Aorta (tissue), 5 donors: Measurements from ENCODE around the gene DAGLA. TPM values are rescaled to one million over a fixed set of nuclear protein-coding genes. Genes with fewer than 3 reads are reported as not detected.

ENCODE experiments used
- ATAC-seq: fragments of 200-7000 bp; cut with Tn5 transposase; one replicate; pipeline ENCODE4 v1.9.1; 2022; ENCODE audit warnings: moderate library complexity; ENCODE audit not compliant: low FRiP score
- DNase-seq, 2 donors: peaks; one replicate each; pipeline ENCODE4 v3.0.0-alpha.2; 2020
- H3K27ac ChIP-seq, 2 donors: one replicate each; pipeline ENCODE4 v1.5.1; 2013; ENCODE audit warnings: low read length in 2 of 2, mild to moderate bottlenecking in 2 of 2, moderate library complexity in 2 of 2, control low read depth in 1 of 2, inconsistent platforms in 1 of 2, low read depth in 1 of 2
- H3K27me3 ChIP-seq, 2 donors: one replicate each; pipeline ENCODE4 v1.6.1; 2013; ENCODE audit warnings: control low read depth in 1 of 2, low read length in 1 of 2, mild to moderate bottlenecking in 1 of 2, moderate library complexity in 1 of 2; ENCODE audit not compliant: insufficient read depth in 2 of 2, control insufficient read depth in 1 of 2
- H3K36me3 ChIP-seq, 2 donors: one replicate each; pipeline ENCODE4 v1.6.1; 2013; ENCODE audit warnings: control low read depth in 1 of 2, low read length in 1 of 2, mild to moderate bottlenecking in 1 of 2; ENCODE audit not compliant: insufficient read depth in 2 of 2, control insufficient read depth in 1 of 2
- H3K4me1 ChIP-seq, 2 donors: one replicate each; pipeline ENCODE4 v1.6.1; 2013; ENCODE audit warnings: low read length in 2 of 2, control low read depth in 1 of 2, mild to moderate bottlenecking in 1 of 2, moderate library complexity in 1 of 2; ENCODE audit not compliant: insufficient read depth in 2 of 2, control insufficient read depth in 1 of 2
- H3K4me3 ChIP-seq, 2 donors: one replicate each; pipeline ENCODE4 v1.5.1; 2013; ENCODE audit warnings: low read length in 2 of 2, control low read depth in 1 of 2, mild to moderate bottlenecking in 1 of 2
- H3K9me3 ChIP-seq: one replicate; pipeline ENCODE4 v1.6.1; 2013; ENCODE audit warnings: mild to moderate bottlenecking, low read length; ENCODE audit not compliant: control insufficient read depth
- WGBS, 2 donors: extraction: QIAGEN DNeasy Blood & Tissue Kit; methylation state at CpG; one replicate each; pipeline ENCODE4 v1.1.7; 2013; 5-methylcytosine and 5-hydroxymethylcytosine counted together
- intact Hi-C, 2 donors: fragments of 100-400 bp; cut with DNase I; formaldehyde crosslinking; loops; one replicate each; pipeline versions ENCODE4 v1.14.2 to v1.15.0; 2022
- polyA plus RNA-seq, 2 donors: library from polyadenylated mRNA; stranded (reverse); fragments of 200-250 nt; gene quantifications; one replicate each; pipeline ENCODE4 v1.2.3, GENCODE V29; 2013
- total RNA-seq, 2 donors: library from RNA; stranded (reverse); fragmentation: NEBNext Ultra II Directional; extraction: Animal tissue kit (Norgen Biotek cat#: 25700); gene quantifications; one replicate each; pipeline ENCODE4 v1.2.1, GENCODE V29; 2021
- donor health status: healthy with polysubstance abuse.
- donor health status: Bipolar disorder and iron deficiency.
- donor health status: DM: no; HTN: no; CAD: no.
- donor health status: DM: no; HTN: no; CAD: no.
- donor health status: DM: yes; HTN: yes; CAD: no.

DAGLA gene
- total and polyA plus RNA-seq, 4 donors, result 0.51 to 3.5 (median 1.0) TPM

GRCh38 chr11:61707574-61707973, 27.4 kb downstream of the DAGLA start:
- 94 to 96% methylated on average over 9 of the region's 9 CpGs for WGBS, 2 donors
- intact Hi-C loops, result no loop called here
- no peak for ATAC-seq
- no peaks in the 10 kb centered on the region for H3K9me3 ChIP-seq
- no peaks in the 10 kb centered on the region for H3K4me1 ChIP-seq
- no peak for DNase-seq
- H3K27ac ChIP-seq, result no peak overlapping the region
- no peak overlapping the region for H3K4me3 ChIP-seq
- H3K36me3 ChIP-seq, result no peaks in the 10 kb centered on the region
- H3K27me3 ChIP-seq, result no peaks in the 10 kb centered on the region

GRCh38 chr11:61709110-61709509, 28.9 kb downstream of the DAGLA start:
- no peaks in the 10 kb centered on the region for H3K9me3 ChIP-seq
- H3K4me1 ChIP-seq, result no peaks in the 10 kb centered on the region
- 95 to 97% methylated on average over 7 of the region's 7 CpGs for WGBS, 2 donors
- H3K4me3 ChIP-seq, result no peak overlapping the region
- H3K27ac ChIP-seq, result no peak overlapping the region
- DNase-seq (no peak), ATAC-seq (no peak)
- H3K36me3 ChIP-seq, result no peaks in the 10 kb centered on the region
- H3K27me3 ChIP-seq, result no peaks in the 10 kb centered on the region
- intact Hi-C loops, result no loop called here

GRCh38 chr11:61709572-61709971, 29.4 kb downstream of the DAGLA start:
- no peaks in the 10 kb centered on the region for H3K9me3 ChIP-seq
- H3K4me1 ChIP-seq, result no peaks in the 10 kb centered on the region
- intact Hi-C loops, result no loop called here
- DNase-seq, result no peak
- no peak for ATAC-seq
- no peaks in the 10 kb centered on the region for H3K36me3 ChIP-seq
- no peaks in the 10 kb centered on the region for H3K27me3 ChIP-seq
- H3K4me3 ChIP-seq, result no peak overlapping the region
- H3K27ac ChIP-seq, result no peak overlapping the region
- WGBS, 2 donors, result 72 to 80% methylated on average over 7 of the region's 7 CpGs

- Histone ChIP-seq H3K4me3 (no peak overlapping the region), H3K27me3 (no peaks in the 10 kb centered on the region), H3K4me1 (no peaks in the 10 kb centered on the region), H3K9me3 (no peaks in the 10 kb centered on the region), H3K36me3 (no peaks in the 10 kb centered on the region), H3K27ac (no peak overlapping the region)
- no peak for DNase-seq
- 90 to 91% methylated on average over 7 of the region's 7 CpGs for WGBS, 2 donors
- ATAC-seq, result no peak
- intact Hi-C loops, result no loop called here
Measured at GRCh38 chr11:61710019-61710418, 29.8 kb downstream of the DAGLA start.

GRCh38 chr11:61711037-61711436, 30.8 kb downstream of the DAGLA start:
- no peak overlapping the region for H3K4me3 ChIP-seq
- WGBS, 2 donors, result 87 to 94% methylated on average over 14 of the region's 14 CpGs
- H3K27me3 ChIP-seq, result no peaks in the 10 kb centered on the region
- no peaks in the 10 kb centered on the region for H3K9me3 ChIP-seq
- no peaks in the 10 kb centered on the region for H3K4me1 ChIP-seq
- H3K27ac ChIP-seq, result no peak overlapping the region
- ATAC-seq (no peak), DNase-seq (no peak)
- no peaks in the 10 kb centered on the region for H3K36me3 ChIP-seq
- intact Hi-C loops, result no loop called here

- no peaks in the 10 kb centered on the region for H3K9me3 ChIP-seq
- intact Hi-C loops, result no loop called here
- no peak overlapping the region for H3K27ac ChIP-seq
- H3K4me3 ChIP-seq, result no peak overlapping the region
- H3K4me1 ChIP-seq, result no peaks in the 10 kb centered on the region
- ATAC-seq, result no peak
- H3K27me3 ChIP-seq, result no peaks in the 10 kb centered on the region
- no peaks in the 10 kb centered on the region for H3K36me3 ChIP-seq
- WGBS, 2 donors, result 90 to 92% methylated on average over 6 of the region's 6 CpGs
- no peak for DNase-seq
Measured at GRCh38 chr11:61711498-61711897, 31.3 kb downstream of the DAGLA start.

GRCh38 chr11:61712314-61712713, 32.1 kb downstream of the DAGLA start:
- no peaks in the 10 kb centered on the region for H3K36me3 ChIP-seq
- 92 to 93% methylated on average over 12 of the region's 12 CpGs for WGBS, 2 donors
- ATAC-seq (no peak), DNase-seq (no peak)
- no peak overlapping the region for H3K4me3 ChIP-seq
- no peak overlapping the region for H3K27ac ChIP-seq
- no peaks in the 10 kb centered on the region for H3K9me3 ChIP-seq
- intact Hi-C loops, result no loop called here
- no peaks in the 10 kb centered on the region for H3K27me3 ChIP-seq
- no peaks in the 10 kb centered on the region for H3K4me1 ChIP-seq

GRCh38 chr11:61712846-61713245, 32.7 kb downstream of the DAGLA start:
- Histone ChIP-seq H3K4me3 (no peak overlapping the region), H3K9me3 (no peaks in the 10 kb centered on the region), H3K36me3 (no peaks in the 10 kb centered on the region), H3K27me3 (no peaks in the 10 kb centered on the region), H3K27ac (no peak overlapping the region), H3K4me1 (no peaks in the 10 kb centered on the region)
- whole genome bisulfite sequencing, 2 donors, result 95% methylated on average over 6 of the region's 6 CpGs
- intact Hi-C loops, result no loop called here
- ATAC-seq (no peak), DNase-seq (no peak)

- Histone ChIP-seq H3K36me3 (no peaks in the 10 kb centered on the region), H3K4me3 (no peak overlapping the region), H3K4me1 (no peaks in the 10 kb centered on the region), H3K27ac (no peak overlapping the region), H3K27me3 (no peaks in the 10 kb centered on the region), H3K9me3 (no peaks in the 10 kb centered on the region)
- ATAC-seq (no peak), DNase-seq (no peak)
- WGBS, 2 donors, result 45 to 54% methylated on average over 9 of the region's 9 CpGs
- intact Hi-C loops, result no loop called here
Measured at GRCh38 chr11:61713464-61713863, 33.3 kb downstream of the DAGLA start.
